CMK (cell line): ENCODE measurements around the gene TINAG.

Experiments
- DNase-seq: peaks from one replicate; pipeline ENCODE4 v3.0.0-alpha.2; 2010; ENCODE audit warnings: low read depth

Gene TINAG

DNA sequence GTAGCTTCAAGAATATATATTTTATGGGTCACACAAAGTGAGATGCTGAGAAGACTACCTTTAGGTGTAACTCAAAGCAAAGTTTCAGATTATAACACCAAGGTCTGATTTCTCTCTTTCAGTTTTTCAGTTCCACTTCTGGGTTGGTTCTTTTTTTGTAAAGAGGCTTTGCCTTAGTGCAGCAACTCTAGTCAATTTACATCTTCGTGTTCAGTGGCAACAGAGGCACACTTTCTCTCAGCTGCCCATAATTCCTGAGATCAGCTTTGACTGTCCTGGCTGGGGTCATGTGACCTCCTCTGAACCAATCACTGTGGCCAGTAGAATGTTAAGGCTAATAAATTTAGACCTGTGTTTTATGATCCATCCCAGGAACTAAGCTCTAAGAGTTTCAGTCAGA is 120.2 kb downstream of the TINAG start:
- no peak for DNase-seq

DNA sequence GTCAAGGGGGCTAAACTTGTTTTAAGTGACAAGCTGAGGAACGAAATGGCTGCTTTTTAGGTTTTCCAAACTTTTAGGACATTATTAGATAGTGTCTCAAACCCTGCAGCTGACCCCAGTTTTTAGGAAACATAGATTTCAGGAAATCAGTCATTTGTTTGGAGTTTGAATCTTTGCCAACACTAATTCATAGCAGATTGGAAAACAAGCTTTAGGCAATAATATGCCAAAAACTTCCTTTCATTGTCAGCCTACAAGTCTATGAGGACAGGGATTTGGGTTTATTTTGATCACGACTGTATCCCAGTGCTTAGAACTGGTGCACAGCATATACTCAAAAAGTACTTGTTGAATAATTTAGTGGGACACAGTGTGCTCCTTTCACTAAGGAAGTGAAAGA is 123.2 kb downstream of the TINAG start:
- no peak for DNase-seq
